Measurements from ENCODE around the gene SH3YL1. TPM values are rescaled to one million over a fixed set of nuclear protein-coding genes. Genes with fewer than 3 reads are reported as not detected.

The SH3YL1 gene, protein sequence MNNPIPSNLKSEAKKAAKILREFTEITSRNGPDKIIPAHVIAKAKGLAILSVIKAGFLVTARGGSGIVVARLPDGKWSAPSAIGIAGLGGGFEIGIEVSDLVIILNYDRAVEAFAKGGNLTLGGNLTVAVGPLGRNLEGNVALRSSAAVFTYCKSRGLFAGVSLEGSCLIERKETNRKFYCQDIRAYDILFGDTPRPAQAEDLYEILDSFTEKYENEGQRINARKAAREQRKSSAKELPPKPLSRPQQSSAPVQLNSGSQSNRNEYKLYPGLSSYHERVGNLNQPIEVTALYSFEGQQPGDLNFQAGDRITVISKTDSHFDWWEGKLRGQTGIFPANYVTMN
- 10.6 and 16.3 TPM in 2 replicates for total RNA-seq

DNA sequence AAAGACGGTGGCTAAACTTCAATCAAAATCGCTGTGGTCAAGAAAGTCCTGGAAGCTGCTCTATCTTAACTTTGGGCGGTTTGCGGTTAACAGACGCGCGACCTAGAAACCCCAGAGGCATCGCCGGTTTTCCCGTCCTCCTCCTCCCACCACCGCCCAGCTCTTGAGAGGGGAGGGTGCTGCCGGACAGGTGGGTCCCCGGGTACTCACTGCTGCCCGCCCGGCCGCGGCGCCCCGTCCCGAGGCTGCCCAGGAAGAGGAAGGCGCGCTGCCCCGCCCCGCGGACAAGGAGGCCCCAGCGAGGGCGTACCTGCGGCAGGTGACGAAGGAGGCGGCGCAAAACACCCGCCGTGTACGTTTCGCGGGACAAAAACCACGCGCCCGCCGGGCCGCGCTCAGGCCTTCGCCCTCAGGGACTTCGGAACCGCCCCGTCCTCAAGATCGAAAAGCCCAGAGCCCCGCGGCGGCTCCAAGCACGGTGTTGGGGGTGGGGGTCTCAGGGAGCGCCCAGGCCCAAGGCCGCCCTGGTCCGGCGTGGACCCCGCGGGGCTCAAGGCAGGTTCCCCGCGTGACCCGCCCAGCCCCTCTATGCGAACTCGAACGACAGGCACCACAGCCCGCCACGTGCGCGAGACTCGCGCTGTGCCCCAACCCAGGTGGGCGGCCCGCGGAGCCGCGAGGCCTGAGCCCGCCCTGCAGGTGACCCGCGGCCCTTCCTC is at the start of gene SH3YL1:
SH3YL1 (minus strand) TSS at position 259 of the 719 bp plus-strand sequence; CDS start at position 211, 48 bp downstream.

DNA sequence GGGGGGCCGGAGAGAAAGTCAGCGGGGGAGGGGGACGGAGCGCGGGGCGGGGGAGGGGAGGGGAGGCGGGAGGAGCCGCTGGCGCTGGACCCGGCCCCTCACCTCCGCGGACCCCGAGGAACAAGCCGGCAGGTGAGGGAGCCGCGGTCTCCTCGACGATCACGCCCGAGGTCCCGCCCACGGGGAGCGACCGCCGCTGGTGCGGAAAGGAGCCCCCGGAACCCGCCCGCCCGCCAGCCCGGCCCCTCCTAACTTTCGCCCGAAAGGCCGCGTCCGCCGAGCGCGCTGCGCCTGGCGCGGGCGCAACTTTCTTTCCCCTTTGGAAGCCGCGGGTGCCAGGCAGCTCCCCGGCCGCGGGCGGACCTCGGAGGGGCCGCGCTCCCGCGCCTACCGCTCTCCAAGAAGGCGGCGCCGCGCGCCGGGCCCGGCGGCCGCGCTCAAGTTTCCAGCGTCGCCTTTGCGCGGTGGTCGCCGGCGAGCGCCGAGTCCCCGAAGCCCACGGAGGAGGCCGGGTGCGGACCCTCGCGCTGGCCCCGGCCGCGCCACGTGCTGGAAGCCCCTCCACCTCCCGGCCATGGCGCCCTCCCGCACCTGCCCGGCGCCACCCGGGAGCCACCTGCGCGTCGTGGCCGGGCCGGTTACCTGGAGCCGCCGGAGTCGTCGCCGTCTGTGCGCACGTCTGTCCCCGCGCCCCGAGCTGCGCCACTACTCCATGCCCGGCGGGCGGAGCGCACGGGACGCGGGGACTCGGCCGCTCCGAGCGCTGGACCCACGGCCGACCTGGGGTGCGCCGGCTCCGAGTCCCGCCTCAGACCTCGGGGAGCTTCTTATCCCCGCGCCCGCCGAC is 24.3 kb upstream of the SH3YL1 start, which contains the start of gene ALKAL2:
ALKAL2 (minus strand) TSS at position 181 of the 847 bp plus-strand sequence. CDS start 256 bp downstream, outside the sequence.

DNA sequence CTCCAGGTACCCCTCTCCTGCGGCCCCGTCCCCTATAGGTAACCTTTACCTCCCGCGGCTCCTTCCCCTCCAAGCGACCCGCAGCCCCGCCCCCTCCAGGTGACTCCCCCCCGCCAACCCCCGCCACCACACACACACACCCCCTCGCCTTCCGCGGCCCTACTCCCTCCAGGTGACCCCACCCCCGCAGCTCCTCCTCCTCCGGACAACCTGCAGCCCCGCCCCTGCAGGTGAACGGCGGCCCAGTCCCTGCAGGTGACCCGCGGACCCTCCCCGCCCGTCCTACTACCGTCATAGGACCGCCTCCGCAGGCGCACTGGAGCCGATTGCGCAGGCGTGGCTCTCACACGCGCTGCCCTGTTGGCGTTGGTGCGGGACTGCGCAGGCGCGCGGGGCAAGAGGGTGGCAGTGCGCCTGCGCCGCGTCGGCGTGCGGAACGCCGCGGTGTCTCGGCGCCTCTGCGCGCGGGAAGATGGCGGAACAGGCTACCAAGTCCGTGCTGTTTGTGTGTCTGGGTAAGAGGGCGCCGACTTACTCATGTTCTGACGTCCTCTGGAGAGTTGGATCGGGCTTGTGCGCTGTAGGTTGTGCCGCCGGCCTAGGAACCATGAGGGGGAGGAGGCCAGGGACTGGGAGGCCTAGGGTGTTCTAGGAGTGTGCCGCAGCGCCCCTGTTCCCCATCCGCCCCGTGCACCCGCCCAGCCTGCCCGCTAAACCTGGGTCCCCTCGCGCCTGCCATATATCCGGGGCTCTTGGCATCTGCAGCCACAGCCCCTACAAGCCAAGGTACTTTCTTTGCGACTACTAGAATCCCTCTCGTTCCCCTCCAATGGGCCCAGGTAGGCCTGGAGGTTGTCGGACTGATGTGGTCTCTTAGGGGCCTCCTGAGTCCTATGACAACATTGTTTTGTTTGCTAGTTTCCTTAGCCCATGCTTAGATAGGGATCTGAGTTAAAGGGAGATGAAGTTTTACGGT is 949 bp upstream of the SH3YL1 start, which contains the start of gene ACP1:
ACP1 (plus strand) TSS at position 455 of the 976 bp plus-strand sequence; CDS start at position 473, 18 bp downstream.

Other genes with a start within 250 kb of the SH3YL1 start
- gene FAM110C, start 217.5 kb downstream of the SH3YL1 start, total RNA-seq = not detected in 2 replicates
- gene ACP1, start 915 bp upstream of the SH3YL1 start, total RNA-seq = 64.4 and 88.4 TPM in 2 replicates
- gene ALKAL2, start 24.1 kb upstream of the SH3YL1 start, total RNA-seq = not detected in 2 replicates

Measured in bronchus fibroblast of lung (primary cell).